Natural killer cell treated with Interleukin-12 subunit alpha and Interleukin-12 subunit beta and Interleukin-15 and Interleukin-18, amount 100 ng/mL, for 72 hours (primary cell): ENCODE measurements around the gene ERMP1. TPM values are rescaled to one million over a fixed set of nuclear protein-coding genes. Genes with fewer than 3 reads are reported as not detected.
"Not testable (repeated sequence)": the region's sequence is repeated elsewhere in the genome, so short reads cannot be mapped to it uniquely, and the experiment has no call there.

Source experiments
- ATAC-seq, 2 donors: fragments of 150-1000 bp; cut with Tn5 transposase in 1 of 2; sonication (Bioruptor Pico), chemical (Tn5 transposase) in 1 of 2; 2 replicates each; pipeline ENCODE4 v1.10.0; 2021
- DNase-seq: peaks from one replicate; pipeline ENCODE4 v3.0.0; 2022; ENCODE audit warnings: low spot score
- H3K27ac Mint-ChIP-seq, 2 donors: 1 replicate in 1 of 2; 2 replicates in 1 of 2; pipeline ENCODE4 v1.8.0; 2022; ENCODE audit warnings: mixed read lengths in 2 of 2, mild to moderate bottlenecking in 1 of 2, moderate library complexity in 1 of 2
- H3K27me3 Mint-ChIP-seq, 2 donors: 1 replicate in 1 of 2; 2 replicates in 1 of 2; pipeline ENCODE4 v1.8.0; 2022; ENCODE audit warnings: mixed read lengths in 2 of 2
- H3K36me3 Mint-ChIP-seq: one replicate; pipeline ENCODE4 v1.8.0; 2022; ENCODE audit warnings: mixed read lengths
- H3K4me1 Mint-ChIP-seq, 2 donors: 1 replicate in 1 of 2; 2 replicates in 1 of 2; pipeline ENCODE4 v1.8.0; 2022; ENCODE audit warnings: low read depth in 2 of 2, mixed read lengths in 2 of 2, mild to moderate bottlenecking in 1 of 2
- H3K4me3 Mint-ChIP-seq: one replicate; pipeline ENCODE4 v1.8.0; 2022; ENCODE audit warnings: mixed read lengths
- H3K9me3 Mint-ChIP-seq: 2 replicates; pipeline ENCODE4 v1.8.0; 2022; ENCODE audit warnings: mixed read lengths
- total RNA-seq, 2 donors: library from RNA; stranded (reverse); gene quantifications; one replicate each; pipeline ENCODE4 v1.2.3, GENCODE V29; 2022

The ERMP1 gene
- total RNA-seq, 2 donors from 2014 or later = 17.7 to 28.0 TPM

DNA sequence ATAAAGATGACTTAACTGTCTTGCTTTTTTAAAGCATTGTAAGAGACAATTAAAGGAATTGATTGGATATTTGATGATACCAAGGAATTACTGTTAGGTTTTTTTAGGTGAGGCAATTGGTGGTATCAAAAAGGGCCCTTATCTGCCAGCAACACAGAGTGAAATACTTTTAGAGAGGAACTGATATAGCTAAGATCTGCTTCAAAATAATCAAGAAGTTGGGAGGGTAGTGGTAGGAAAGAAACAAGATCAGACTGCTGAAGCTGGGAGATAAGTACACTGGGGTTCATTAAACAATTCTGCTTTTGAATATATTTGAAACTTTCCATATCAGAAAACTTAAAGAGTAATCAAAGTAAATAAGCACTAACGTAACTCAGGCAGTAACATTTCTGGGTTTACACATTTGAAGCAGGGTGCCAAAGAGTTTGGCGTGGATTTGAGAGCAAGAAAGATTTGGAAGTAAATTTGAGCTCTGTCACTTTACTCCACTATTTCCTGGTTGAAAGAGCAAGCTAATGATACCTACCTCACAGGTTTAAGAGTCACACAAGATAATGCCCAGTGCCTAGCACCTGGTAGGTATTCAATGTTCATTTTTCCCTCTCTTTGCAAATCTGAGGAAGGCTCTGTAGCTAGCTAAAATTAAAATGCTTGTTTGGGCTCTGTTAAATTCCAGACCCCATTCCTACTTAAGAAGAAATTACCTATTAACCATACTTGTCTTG lies 6.9 kb downstream of the ERMP1 start:
- Mint-ChIP-seq H3K27me3 (no peaks in the 10 kb centered on the region), H3K27ac (peak overlapping the region in 1 of 2 donors; percentile 65), H3K4me1 (peaks cover 21 to 27% of the 10 kb centered on the region in 2 donors), H3K4me3 (no peak overlapping the region), H3K36me3 (no peaks in the 10 kb centered on the region), H3K9me3 (no peaks in the 10 kb centered on the region)
- no peak for ATAC-seq
- no peak for DNase-seq

DNA sequence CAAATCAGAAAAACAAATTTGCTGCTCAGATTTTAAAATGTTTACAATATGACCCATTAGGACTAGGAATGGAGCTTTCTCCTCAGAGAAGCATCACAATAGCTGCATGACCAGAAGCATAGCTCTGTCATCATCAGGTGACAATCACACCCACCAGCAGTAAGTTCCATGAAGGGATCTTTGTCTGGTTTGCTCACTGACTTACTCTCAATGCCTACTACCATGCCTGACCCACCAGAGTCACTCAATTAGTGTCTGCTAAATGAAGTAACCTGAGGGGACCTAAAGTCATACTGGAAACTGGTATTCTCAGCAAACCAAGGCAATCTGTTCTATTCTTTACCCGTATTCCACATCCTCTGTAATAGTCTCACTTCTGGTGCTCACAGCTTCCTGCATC lies 7.7 kb downstream of the ERMP1 start:
- Mint-ChIP-seq H3K9me3 (no peaks in the 10 kb centered on the region), H3K4me1 (peaks cover 16 to 21% of the 10 kb centered on the region in 2 donors), H3K27me3 (no peaks in the 10 kb centered on the region), H3K4me3 (no peak overlapping the region), H3K36me3 (no peaks in the 10 kb centered on the region), H3K27ac (peak overlapping the region in 1 of 2 donors; percentile 65)
- DNase-seq (no peak), ATAC-seq (peak in 1 of 2 donors; percentile 45)

DNA sequence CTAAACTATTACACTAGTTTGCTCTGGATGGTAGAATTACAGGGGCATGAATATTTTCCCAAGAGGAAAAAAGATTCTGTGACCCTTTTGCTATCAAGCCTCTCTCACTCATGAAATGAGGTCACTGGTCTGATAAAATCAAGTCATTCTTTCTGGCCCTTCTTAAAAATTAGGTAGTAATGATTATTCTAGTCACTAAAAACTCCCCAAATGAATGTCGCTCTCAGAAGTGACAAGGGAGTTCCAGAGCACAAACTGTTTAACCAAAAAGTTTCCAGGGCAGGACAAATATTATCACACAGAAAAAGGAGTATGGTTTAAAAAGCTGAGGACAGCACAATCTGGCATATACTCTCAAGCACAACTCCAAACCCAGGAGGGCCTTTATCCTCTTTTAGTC lies 12.5 kb downstream of the ERMP1 start:
- ATAC-seq = no peak
- peaks cover 9% of the 10 kb centered on the region for H3K36me3 Mint-ChIP-seq
- no peaks in the 10 kb centered on the region for H3K9me3 Mint-ChIP-seq
- DNase-seq = no peak
- H3K27me3 Mint-ChIP-seq = no peaks in the 10 kb centered on the region
- no peak overlapping the region for H3K27ac Mint-ChIP-seq
- peaks cover 6 to 10% of the 10 kb centered on the region in 2 donors for H3K4me1 Mint-ChIP-seq
- no peak overlapping the region for H3K4me3 Mint-ChIP-seq

DNA sequence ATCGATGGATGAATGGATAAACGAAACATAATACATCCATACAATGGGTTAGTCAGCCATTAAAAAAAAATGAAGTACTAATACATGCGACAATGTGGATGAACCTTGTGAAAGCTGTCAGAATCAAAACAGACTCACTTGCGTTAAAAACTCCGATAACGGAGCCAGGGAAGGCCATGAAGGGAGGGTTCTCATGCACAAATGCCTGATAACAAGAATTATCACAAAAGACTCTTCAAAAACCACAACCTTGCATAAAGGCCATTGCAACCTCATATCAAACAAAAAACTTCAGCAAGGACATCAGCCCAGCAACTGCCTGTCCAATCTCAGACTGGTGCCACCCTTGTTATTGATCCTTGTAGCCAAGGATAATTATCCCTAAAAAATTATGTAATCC lies 13.7 kb downstream of the ERMP1 start:
- DNase-seq = no peak
- Mint-ChIP-seq H3K36me3 (peaks cover 9% of the 10 kb centered on the region), H3K9me3 (no peaks in the 10 kb centered on the region), H3K27ac (no peak overlapping the region), H3K4me1 (peaks cover 0 to 8% of the 10 kb centered on the region in 2 donors), H3K27me3 (no peaks in the 10 kb centered on the region), H3K4me3 (no peak overlapping the region)
- ATAC-seq = no peak

DNA sequence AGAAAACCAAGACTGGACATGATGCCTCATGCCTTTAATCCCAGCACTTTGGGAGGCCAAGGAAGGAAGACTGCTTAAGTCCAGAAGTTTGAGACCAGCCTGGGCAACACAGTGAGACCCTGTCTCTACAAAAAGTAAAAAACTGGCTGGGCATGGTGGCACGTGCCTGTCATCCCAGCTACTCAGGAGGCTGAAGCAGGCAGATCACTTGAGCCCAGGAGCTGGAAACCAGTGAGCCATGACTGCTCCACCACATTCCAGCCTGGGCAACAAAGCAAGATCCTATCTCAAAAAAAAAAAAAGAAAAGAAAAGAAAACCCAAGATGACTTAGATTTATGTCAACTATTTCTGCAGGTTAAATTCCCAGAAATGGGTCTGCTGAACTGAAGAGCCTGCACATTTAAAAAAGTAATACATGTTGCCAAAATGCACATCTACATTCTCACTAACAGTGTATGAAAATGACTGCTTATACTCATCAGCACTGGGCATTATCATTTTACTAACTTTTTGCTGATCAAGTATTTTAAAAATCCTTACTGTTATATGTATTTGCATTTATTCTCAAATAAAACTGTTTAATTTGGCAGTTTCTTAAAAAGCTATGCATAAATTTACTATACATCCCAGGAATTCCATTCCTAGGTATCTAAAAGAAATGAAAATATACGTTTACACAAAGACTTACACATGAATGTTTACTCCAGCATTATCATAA lies 14.3 kb downstream of the ERMP1 start:
- no peak for DNase-seq
- ATAC-seq = no peak
- peaks cover 9% of the 10 kb centered on the region for H3K36me3 Mint-ChIP-seq
- no peak overlapping the region for H3K4me3 Mint-ChIP-seq
- peak overlapping the region in 1 of 2 donors; percentile 1 for H3K27ac Mint-ChIP-seq
- H3K9me3 Mint-ChIP-seq = no peaks in the 10 kb centered on the region
- H3K27me3 Mint-ChIP-seq = no peaks in the 10 kb centered on the region
- peaks cover 0 to 8% of the 10 kb centered on the region in 2 donors for H3K4me1 Mint-ChIP-seq

DNA sequence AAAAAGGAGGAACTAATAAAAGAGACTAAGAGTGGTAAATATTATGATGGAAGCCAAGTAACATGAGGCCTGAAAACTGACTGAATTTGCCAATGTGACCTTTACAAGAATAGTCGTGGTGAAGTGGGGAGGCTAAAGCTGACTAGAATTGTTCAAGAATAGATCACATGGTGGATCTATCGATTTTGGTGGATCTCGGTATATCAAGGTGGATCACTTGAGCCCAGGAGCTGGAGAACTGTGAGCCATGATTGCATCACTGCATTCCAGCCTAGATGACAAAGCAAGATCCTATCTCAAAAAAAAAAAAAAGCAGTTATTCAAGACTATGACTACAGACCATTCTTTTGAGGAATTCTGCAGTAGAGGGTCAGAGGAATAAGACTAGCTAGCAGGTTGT lies 15.1 kb downstream of the ERMP1 start:
- Mint-ChIP-seq H3K36me3 (peaks cover 9% of the 10 kb centered on the region), H3K9me3 (no peaks in the 10 kb centered on the region), H3K4me1 (peaks cover 0 to 8% of the 10 kb centered on the region in 2 donors), H3K27ac (peak overlapping the region in 1 of 2 donors; percentile 1), H3K27me3 (no peaks in the 10 kb centered on the region), H3K4me3 (no peak overlapping the region)
- DNase-seq = no peak
- ATAC-seq = no peak

DNA sequence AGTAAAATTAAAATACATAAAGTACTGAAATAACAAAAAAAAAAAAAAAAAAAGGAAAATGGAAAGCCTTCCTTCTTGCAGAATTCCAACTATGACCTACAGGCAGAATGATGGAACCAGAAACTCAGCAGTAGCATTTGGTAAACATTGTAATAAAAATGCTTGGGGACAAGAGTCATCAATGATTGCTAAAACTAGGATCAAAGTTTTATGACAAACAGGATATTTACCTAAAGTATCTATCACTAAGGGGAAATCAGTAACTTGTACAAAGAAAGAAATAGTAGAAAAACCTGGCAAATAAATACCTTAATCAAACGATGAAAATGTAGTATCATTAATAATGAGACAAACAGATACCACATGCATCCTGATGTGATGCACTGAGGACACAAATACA lies 17.5 kb downstream of the ERMP1 start:
- no peaks in the 10 kb centered on the region for H3K9me3 Mint-ChIP-seq
- peaks cover 23% of the 10 kb centered on the region for H3K36me3 Mint-ChIP-seq
- no peak for DNase-seq
- H3K27me3 Mint-ChIP-seq = no peaks in the 10 kb centered on the region
- no peak overlapping the region for H3K4me3 Mint-ChIP-seq
- no peak for ATAC-seq
- H3K4me1 Mint-ChIP-seq = peaks cover 2 to 8% of the 10 kb centered on the region in 2 donors
- H3K27ac Mint-ChIP-seq = no peak overlapping the region

DNA sequence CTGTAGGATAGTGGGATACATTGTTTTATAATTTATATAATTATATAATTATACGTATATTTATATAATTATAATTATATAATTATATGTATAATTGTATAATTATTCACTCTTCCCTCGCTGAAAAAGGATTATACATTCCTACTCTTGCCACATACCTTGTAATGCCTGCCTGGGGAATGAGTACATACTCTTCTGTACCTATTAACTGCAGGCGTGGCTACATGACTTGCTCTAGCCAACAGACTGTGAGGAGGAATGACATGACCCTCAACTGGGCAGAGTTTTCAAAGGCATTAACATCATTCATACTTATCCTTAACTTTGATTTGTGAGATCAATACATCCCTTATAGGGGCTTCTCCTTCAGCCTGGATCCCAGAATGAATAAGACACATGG lies 19.1 kb downstream of the ERMP1 start:
- Mint-ChIP-seq H3K36me3 (peaks cover 31% of the 10 kb centered on the region), H3K27me3 (no peaks in the 10 kb centered on the region), H3K27ac (no peak overlapping the region), H3K9me3 (no peaks in the 10 kb centered on the region), H3K4me3 (no peak overlapping the region), H3K4me1 (peaks cover 0 to 2% of the 10 kb centered on the region in 2 donors)
- ATAC-seq (no peak), DNase-seq (no peak)

DNA sequence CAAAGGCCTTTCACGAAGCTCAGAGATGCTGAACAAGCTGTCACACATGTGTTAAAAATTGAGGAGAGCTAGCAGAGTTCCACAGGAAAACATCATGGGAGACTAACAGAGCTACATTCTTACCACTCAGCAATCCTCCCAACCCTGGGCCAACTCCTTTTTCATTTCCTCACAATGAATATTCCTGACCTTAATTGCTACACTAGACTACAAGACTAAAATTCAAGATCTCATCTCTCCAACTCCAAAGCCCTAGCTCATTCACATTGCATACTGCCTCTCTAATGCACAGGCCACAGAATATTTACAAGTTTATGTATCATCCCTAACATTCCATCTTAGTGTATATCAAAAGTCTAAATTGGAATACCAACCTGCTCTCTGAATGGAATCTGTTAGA lies 21.2 kb downstream of the ERMP1 start:
- DNase-seq = no peak
- Mint-ChIP-seq H3K27ac (no peak overlapping the region), H3K27me3 (no peaks in the 10 kb centered on the region), H3K36me3 (peaks cover 22% of the 10 kb centered on the region), H3K4me1 (peaks cover 0 to 7% of the 10 kb centered on the region in 2 donors), H3K9me3 (no peaks in the 10 kb centered on the region), H3K4me3 (no peak overlapping the region)
- no peak for ATAC-seq

DNA sequence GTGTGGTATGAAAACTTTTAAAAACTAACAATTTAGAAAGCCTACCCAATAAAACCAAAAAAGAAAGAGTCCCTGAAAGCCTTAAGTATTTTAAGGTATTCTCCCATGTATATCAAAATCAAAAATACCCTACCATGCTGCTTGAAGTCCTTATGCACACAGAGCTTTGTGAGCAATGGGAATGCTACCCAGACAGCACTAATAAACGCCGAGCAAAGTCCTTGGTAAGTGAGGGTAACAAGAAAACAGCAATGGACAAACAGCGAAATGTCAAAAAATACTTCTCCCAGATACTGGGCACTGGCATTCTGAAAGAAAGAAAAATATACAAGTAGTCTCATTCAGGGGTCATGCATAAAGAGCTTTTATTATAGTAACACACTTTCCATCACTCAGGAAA lies 27.4 kb downstream of the ERMP1 start:
- Mint-ChIP-seq H3K9me3 (no peaks in the 10 kb centered on the region), H3K27ac (no peak overlapping the region), H3K4me3 (no peak overlapping the region), H3K4me1 (peaks cover 7% of the 10 kb centered on the region in 2 donors), H3K27me3 (no peaks in the 10 kb centered on the region), H3K36me3 (peaks cover 9% of the 10 kb centered on the region)
- no peak for DNase-seq
- no peak for ATAC-seq

DNA sequence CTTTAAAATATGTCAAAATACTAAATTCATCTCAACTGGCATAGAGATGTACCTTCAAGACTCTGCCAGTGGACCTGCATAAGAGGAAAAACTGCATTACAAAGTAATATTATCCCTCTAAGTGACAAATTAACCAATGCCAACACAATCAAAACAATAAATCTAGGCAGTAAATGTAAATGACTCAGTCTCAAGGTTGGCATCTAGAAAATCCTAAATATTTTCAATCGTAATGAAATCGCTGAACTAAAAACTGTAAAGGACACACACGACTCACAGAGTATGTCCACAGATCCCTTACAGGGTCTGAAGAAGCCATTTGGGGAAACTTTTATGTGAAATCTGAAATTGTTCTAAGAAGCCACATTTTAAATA lies 31.2 kb downstream of the ERMP1 start:
- no peaks in the 10 kb centered on the region for H3K9me3 Mint-ChIP-seq
- ATAC-seq (no peak), DNase-seq (no peak)
- H3K4me3 Mint-ChIP-seq = no peak overlapping the region
- H3K4me1 Mint-ChIP-seq = peaks cover 2 to 7% of the 10 kb centered on the region in 2 donors
- H3K27me3 Mint-ChIP-seq = no peaks in the 10 kb centered on the region
- peaks cover 5% of the 10 kb centered on the region for H3K36me3 Mint-ChIP-seq
- no peak overlapping the region for H3K27ac Mint-ChIP-seq

DNA sequence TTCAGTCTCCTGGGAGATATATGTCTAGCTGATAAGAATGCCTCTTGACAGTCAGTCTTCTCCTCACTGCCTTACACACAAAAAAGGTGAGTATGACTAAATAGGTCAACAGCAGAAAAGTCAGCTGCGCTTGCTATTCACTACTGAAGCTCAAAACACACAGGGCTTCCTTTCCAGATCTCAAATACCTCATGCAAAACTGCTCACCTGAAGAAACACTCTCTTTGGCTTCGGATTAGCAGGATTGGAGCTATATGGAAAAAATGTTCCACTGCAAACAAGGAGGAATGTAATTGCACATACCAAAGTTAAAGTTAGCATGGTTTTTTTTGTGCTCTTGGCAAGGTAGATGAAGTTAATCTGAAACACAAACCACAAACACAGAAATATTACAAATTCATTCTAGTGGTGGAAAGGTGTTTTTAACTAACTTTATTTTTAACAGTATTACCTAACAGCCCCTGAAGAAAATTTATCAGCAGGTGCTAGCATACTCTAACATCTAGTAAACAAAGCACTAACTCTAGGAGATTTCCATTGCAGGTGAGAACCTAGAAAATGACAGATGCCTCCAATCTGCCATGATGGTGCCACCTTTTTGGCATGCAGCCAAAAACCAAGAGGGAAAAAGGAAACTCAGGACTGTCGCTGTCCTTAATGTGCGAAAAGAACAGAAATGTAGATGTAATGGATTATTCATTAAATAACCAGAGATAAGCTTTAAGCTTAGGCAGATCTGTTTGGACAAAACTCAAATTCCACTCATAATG lies 31.8 kb downstream of the ERMP1 start:
- ATAC-seq = no peak
- no peak overlapping the region for H3K4me3 Mint-ChIP-seq
- H3K27ac Mint-ChIP-seq = no peak overlapping the region
- peaks cover 10% of the 10 kb centered on the region for H3K36me3 Mint-ChIP-seq
- no peaks in the 10 kb centered on the region for H3K27me3 Mint-ChIP-seq
- H3K4me1 Mint-ChIP-seq = peaks cover 6 to 7% of the 10 kb centered on the region in 2 donors
- no peaks in the 10 kb centered on the region for H3K9me3 Mint-ChIP-seq
- DNase-seq = no peak

DNA sequence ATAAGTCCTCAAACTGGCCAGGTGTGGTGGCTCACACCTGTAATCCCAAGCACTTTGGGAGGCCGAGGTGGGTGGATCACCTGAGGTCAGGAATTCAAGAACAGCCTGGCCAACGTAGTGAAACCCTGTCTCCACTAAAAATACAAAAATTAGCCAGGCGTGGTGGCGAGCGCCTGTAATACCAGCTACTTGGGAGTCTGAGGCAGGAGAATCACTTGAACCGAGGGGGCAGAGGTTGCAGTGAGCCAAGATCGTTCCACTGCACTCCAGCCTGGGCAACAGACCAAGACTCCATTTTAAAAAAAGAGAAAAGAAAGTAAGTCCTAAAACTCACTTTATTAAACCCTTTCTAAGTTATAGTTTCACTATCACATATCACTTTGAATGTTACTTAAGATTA lies 32.5 kb downstream of the ERMP1 start:
- H3K4me1 Mint-ChIP-seq, ATAC-seq, H3K27ac Mint-ChIP-seq, H3K9me3 Mint-ChIP-seq, H3K27me3 Mint-ChIP-seq, DNase-seq, H3K4me3 Mint-ChIP-seq: not testable (repeated sequence)
- H3K36me3 Mint-ChIP-seq = peaks cover 11% of the 10 kb centered on the region

DNA sequence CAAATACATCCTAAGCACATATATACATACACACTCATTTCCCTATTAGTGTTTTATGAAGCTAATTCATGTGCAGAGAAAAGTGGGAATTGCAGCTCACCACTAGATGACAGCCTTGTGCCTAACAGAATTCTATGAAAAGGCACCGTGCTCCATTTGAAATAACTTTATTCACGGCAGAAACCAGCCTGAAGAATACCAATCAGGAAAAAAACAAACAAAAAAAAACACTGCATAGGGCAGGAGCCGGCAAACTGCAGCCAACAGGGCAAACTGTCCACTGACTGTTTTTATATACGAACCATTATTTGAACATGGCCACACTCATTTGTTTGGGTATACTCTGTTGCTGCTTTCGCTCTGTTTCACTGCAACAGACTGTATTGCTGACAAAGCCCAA lies 33.6 kb downstream of the ERMP1 start:
- no peak for ATAC-seq
- DNase-seq = no peak
- no peak overlapping the region for H3K27ac Mint-ChIP-seq
- H3K4me1 Mint-ChIP-seq = peaks cover 6 to 7% of the 10 kb centered on the region in 2 donors
- H3K36me3 Mint-ChIP-seq = peaks cover 11% of the 10 kb centered on the region
- H3K4me3 Mint-ChIP-seq = no peak overlapping the region
- no peaks in the 10 kb centered on the region for H3K9me3 Mint-ChIP-seq
- H3K27me3 Mint-ChIP-seq = no peaks in the 10 kb centered on the region
